Retina (tissue), 1 donor: ENCODE data around the gene GIGYF1.

Experiments
- DNase-seq: peaks from one replicate; pipeline ENCODE4 v3.0.0-alpha.2; 2016

The GIGYF1 gene

GRCh38 chr7:100683659-100684533, 10.2 kb downstream of the GIGYF1 start:
- DNase-seq: no peak

DNA sequence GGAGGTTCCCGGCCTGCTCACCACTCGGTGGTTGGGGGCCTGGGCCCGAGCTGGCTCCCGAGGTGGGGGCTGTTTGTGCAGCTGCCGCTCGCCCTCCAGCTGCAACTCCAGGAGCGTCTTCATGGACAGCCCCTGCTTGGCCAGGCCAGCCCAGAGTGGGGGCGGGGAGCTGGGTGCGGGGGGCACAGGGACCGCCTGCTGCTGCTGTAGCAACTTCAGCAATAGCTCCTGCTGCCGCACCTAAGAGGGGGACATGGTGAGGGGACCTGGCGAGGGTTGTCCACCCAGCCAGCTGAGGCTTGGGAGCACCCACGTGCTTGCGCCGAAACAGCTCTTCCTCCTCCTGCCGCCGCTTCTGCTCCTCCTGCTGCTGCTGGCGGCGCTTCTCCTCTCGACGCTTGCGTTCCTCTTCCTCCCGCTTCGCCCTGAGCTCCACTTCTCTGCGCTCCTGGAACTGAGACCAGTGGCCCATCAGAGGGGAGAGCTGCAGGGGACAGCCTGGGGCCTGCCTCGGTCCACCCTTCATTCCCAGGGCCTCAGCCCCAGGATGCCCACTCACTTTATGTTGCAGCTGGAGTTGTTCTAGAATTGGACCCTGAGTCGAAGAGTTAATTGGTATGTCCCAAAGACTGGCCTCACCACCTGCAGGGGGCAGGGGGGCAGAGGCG, 10.9 kb downstream of the GIGYF1 start:
- no peak for DNase-seq

- DNase-seq: no peak
These were observed 11.8 kb downstream of the GIGYF1 start for GRCh38 chr7:100682228-100682741.

DNA sequence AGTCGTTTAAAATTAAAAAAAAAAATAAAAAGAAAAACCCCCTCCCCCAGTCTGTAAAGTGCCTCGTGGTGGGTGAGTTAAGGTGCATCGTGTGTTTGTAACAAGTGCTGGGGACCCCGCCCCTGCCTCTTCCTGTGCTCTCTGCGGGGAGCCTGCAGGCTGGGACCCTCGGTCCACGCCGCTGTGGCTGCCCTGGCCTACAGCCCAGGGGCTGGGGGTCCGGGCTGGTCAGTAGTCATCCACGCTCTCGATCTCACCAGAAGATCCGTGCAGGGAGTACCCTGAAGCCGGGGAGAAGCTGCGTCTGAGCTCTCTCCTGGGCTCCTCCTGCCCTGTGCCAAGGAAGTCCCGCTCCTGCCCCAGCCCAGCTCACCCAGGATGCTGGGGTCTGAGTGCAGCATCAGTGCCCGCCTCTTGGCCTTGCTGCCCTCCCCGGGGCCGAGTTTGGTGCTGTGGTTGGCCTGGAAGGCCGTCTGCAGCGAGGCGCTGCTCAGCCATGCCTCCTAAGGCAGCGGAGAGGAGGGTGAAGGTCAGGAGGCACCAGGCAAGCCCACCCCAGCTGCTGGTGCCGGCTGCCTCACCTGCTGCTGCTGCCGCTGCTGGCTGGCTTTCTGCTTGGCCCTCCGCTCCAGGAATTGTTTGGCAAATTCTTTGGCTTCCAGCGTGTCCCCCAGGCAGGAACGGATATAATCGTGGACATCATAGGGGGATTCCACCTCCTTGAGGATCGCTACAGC, 12.4 kb downstream of the GIGYF1 start:
- no peak for DNase-seq

- no peak for DNase-seq
These were observed 13.3 kb downstream of the GIGYF1 start for GRCh38 chr7:100680576-100681271.

DNA sequence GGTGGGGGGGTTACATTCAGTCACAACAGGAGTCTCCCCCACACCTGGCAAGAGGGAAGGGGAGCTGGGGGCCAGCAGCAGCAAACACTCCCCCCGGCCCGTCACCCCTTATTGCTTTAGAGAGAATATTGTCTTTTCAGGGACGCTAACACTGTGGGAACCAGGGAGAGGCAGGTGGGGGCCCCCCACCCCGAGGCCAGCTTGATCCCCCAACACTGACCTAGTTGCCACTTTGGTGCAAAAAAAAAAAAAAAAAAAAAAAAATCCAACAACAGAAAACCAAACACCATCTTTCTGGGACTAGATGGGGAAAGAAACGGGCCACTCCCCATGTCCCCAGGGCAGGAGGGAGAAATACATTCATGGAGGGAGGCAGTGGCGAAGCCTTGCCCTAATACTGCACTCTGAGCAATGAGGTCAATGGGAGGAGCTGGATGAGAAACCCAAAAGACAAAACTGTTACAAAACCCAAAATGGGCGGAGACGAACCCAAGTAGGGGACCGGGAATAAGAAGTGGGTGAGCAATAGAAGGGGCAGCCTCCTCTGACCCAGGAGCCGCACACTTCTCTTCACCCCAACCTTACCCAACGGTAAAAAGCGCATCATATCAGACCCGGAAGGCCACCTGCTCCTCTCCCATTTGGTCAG, 14.0 kb downstream of the GIGYF1 start:
- no peak for DNase-seq

DNA sequence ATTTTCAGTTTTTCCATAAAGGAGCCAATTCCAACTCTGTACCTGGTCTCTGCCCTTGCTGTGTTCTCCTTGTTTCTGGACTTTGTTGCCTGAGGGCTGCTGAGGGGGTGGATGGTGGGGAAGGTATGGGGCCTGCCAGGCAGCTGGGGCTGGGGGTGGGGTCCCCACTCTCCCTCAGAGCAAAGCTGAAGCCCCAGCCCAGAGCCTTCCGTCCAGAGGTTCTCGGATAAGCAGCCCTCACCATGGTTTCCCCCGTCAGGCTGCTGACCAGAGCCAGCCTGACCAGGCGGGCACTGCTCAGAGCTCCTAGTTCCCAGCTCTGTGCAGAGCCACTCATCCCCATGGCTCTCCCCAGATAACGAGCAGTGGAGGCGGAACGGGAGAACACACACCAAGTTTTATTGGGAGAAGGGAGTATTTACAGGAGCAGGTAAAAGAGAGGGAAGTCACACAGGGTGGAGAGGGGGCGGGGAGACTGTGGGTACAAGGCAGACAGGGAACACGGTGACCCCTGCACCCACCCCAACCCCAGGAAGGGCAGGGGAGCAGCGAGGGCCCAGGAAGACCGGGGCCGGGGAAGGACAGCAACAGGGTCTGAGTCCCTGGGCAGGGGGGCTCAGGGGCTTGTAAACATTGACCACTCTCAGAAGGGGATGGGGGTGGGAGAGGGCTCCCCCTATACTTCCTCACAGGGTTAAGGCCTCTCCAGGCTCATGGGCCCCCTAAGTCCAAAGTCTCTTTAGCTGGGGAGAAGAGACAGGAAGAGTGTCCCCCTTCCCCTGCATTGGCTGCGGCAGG, 14.7 kb downstream of the GIGYF1 start:
- no peak for DNase-seq

GRCh38 chr7:100678291-100678984, 15.6 kb downstream of the GIGYF1 start:
- DNase-seq: no peak

DNA sequence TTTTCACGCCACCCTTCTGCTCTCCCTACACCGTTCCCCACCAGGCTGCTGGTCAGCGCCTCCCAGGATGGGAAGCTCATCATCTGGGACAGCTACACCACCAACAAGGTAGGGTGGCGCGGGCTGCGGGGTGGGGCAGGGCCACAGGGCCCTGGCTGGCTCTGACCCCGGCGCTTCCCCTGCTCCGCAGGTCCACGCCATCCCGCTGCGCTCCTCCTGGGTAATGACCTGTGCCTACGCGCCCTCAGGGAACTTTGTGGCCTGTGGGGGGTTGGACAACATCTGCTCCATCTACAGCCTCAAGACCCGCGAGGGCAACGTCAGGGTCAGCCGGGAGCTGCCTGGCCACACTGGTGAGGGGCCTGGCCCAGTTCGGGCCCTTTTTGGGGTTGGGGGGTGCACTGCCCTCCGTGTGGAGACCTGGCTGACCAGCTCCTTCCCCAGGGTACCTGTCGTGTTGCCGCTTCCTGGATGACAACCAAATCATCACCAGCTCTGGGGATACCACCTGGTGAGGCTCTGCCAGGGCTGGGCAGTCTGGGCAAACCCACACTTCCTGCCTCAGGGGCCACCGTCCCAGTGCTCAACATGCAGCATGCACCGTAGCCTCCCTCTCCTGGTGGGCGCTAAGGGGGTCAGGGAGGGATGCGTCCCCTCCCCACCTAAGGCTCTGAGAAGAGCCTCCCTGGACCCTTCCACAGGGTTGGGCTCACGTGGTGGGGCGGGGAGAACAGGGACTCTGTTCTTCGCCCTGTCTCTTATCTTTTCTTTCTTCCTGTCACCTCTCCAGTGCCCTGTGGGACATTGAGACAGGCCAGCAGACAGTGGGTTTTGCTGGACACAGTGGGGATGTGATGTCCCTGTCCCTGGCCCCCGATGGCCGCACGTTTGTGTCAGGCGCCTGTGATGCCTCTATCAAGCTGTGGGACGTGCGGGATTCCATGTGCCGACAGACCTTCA, 16.5 kb downstream of the GIGYF1 start:
- DNase-seq: no peak

DNA sequence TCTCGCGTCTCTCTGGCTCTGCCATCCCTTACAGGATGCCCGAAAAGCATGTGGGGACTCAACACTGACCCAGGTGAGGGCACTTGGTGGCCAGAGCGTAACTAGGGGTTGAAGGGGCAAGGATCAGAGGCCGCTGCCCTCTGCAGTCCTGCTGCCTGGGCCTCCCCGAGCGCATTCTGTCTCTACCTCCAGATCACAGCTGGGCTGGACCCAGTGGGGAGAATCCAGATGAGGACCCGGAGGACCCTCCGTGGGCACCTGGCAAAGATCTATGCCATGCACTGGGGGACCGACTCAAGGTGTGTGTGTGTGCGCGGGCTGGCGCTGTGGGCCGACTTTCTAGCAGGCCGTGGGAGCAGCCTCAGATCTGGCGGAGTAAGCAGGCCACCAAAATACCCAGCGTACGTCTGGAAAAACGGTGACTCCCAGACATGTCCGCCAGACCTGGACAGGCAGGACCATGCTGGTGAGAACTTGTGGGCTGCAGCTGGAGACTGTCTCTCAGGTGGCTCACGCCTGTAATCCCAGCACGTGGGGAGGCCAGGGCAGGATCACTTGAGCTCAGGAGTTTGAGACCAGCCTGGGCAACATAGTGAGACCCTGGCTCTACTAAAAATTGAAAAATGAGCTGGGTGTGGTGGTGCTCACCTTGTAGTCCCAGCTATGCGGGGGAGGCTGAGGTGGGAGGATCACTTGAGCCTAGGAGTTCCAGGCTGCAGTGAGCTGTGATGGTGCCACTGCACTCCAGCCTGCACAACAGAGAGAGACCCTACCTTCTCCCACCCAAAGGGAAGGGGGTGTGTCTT, 17.3 kb downstream of the GIGYF1 start:
- no peak for DNase-seq

DNA sequence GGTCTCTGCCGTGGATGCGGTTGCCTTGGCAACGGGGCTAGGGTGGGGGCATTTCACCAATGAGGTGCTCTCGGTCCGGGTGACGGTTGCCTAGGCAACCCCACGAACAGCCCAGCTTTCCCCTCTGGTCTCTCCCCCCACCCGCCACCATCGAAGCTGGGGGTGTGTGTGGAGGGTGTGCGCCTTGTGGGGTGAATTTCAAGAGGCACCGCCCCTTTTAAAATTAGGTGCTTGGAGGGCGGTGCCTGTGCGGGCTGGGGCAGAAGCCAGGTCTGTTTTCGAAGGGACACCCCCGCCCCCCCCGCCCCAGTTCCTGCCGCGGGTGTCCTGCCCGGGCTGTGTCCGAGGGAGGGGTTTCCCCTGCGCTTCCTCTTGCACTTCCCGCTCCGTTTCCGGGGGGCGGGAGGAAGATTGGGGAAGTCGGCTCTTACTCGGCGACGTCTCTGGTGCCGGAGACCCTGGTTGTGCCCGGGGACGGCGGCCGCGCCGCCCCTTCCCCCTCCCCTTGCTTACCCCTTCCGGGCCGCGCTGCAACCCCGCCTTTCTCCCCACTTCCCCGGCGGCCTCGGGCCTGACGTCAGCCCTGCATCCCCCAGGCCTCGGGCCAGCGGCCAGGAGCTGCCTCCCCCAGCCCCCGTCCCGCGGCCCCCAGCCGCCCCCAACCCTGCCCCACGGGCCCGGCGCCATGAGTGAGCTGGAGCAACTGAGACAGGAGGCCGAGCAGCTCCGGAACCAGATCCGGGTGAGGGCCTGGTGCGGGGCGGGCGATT, 18.3 kb downstream of the GIGYF1 start:
- DNase-seq: peak; percentile 78

GRCh38 chr7:100675105-100675451, 19.0 kb downstream of the GIGYF1 start:
- no peak for DNase-seq

DNA sequence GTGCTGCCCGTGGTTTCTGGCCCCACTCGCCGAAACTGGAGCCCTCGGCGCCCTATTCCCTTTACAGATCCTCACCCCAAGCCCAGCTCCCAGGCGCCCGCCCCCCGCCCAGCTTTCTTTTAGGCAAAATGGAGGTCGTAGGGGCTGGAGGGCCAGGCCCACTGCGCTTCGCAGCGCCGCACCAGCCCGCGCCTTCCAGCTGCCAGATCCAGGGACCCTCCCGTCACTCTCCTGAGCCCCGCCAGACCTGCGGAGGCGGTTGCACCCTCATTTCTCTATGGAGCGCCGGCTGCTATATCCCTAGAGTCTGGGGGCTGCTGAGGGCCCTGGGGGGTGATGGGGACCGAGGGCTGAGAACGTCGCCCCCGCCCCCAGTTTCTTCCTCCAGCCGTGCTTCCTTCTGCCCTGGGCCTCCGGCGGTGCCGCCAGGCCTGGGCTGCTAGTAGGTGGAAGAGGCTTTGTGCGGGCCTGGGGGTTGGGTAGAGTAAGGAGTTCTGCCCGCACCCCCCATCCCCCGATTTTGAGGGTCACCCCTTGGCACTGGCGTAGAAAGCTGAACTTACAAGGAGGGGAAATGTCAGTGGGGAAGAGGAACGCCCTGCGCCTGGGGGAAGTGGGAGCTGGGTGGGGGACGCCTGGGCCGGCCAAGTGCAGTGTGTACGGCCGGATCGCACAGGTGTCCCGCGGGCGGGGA, 19.5 kb downstream of the GIGYF1 start:
- peak; percentile 74 for DNase-seq

GRCh38 chr7:100673942-100674410, 20.1 kb downstream of the GIGYF1 start:
- no peak for DNase-seq

- peak; percentile 100 for DNase-seq
These were observed 20.6 kb downstream of the GIGYF1 start, which contains the start of gene GNB2 for GRCh38 chr7:100673302-100673941. Gene GNB2 (plus strand): TSS chr7:100673740. CDS start chr7:100676266, 2,526 bp downstream.
